CD4-positive, alpha-beta T cell (primary cell): ENCODE data around the gene ITPR3. TPM values are rescaled to one million over a fixed set of nuclear protein-coding genes. Genes with fewer than 3 reads are reported as not detected.

ENCODE experiments used
- ATAC-seq: fragments of 200-7000 bp; cut with Tn5 transposase; one replicate; pipeline ENCODE4 v1.10.0; 2022; ENCODE audit warnings: mild to moderate bottlenecking; ENCODE audit not compliant: poor library complexity
- CTCF ChIA-PET: fragments of 350-600 bp; sonication (Branson Sonifier 250); formaldehyde crosslinking; loops from one replicate; lab custom pipeline; 2021; ENCODE audit warnings: antibody characterized with exemption, inconsistent platforms; lab: Charles Lee
- POLR2A ChIA-PET: fragments of 350-600 bp; sonication (Branson Sonifier 250); formaldehyde crosslinking; loops from one replicate; lab custom pipeline; 2021; ENCODE audit warnings: antibody characterized with exemption, inconsistent platforms; lab: Charles Lee
- DNase-seq, 14 experiments: peaks; one replicate each; pipeline ENCODE4 v3.0.0-alpha.2; 2013 to 2020; ENCODE audit warnings: mixed read lengths in 2 of 14
- H3K27ac ChIP-seq, 2 donors: one replicate each; pipeline versions ENCODE4 v1.5.1 to v1.7.0; 2013; ENCODE audit warnings: low read length in 2 of 2, low read depth in 1 of 2, mild to moderate bottlenecking in 1 of 2
- H3K27me3 ChIP-seq, 2 experiments: 1 replicate in 1 of 2; 2 replicates in 1 of 2; pipeline versions ENCODE4 v1.6.1 to v1.7.0; 2013; ENCODE audit warnings: low read length in 2 of 2, control low read depth in 1 of 2, mild to moderate bottlenecking in 1 of 2, moderate library complexity in 1 of 2; ENCODE audit not compliant: insufficient read depth in 2 of 2, control insufficient read depth in 1 of 2
- H3K36me3 ChIP-seq: one replicate; pipeline ENCODE4 v1.6.1; 2013; ENCODE audit warnings: low read length, control low read depth; ENCODE audit not compliant: insufficient read depth
- H3K4me1 ChIP-seq: one replicate; pipeline ENCODE4 v1.6.1; 2013; ENCODE audit warnings: low read length, control low read depth; ENCODE audit not compliant: insufficient read depth
- H3K4me3 ChIP-seq: one replicate; pipeline ENCODE4 v1.5.1; 2013; ENCODE audit warnings: mild to moderate bottlenecking, low read length, moderate library complexity
- H3K9me3 ChIP-seq, 2 experiments: 1 replicate in 1 of 2; 2 replicates in 1 of 2; pipeline versions ENCODE4 v1.6.1 to v1.7.0; 2013; ENCODE audit warnings: low read length in 2 of 2, mild to moderate bottlenecking in 2 of 2, control low read depth in 1 of 2, moderate library complexity in 1 of 2; ENCODE audit not compliant: control insufficient read depth in 1 of 2, insufficient read depth in 1 of 2
- H3K27ac Mint-ChIP-seq: one replicate; pipeline ENCODE4 v1.8.0; 2020; ENCODE audit warnings: mixed read lengths
- H3K27me3 Mint-ChIP-seq: one replicate; pipeline ENCODE4 v1.8.0; 2021; ENCODE audit warnings: mixed read lengths
- H3K36me3 Mint-ChIP-seq: one replicate; pipeline ENCODE4 v1.8.0; 2021; ENCODE audit warnings: low read depth, mixed read lengths
- H3K4me1 Mint-ChIP-seq: one replicate; pipeline ENCODE4 v1.8.0; 2021; ENCODE audit warnings: low read depth, mixed read lengths
- H3K4me3 Mint-ChIP-seq: one replicate; pipeline ENCODE4 v1.8.0; 2020; ENCODE audit warnings: mild to moderate bottlenecking, mixed read lengths
- H3K9me3 Mint-ChIP-seq: one replicate; pipeline ENCODE4 v1.8.0; 2020; ENCODE audit warnings: mixed read lengths
- CTCF ChIP-seq: fragments of 200-600 bp; IDR thresholded peaks from one replicate; pipeline ENCODE4 v1.8.0; 2022; ENCODE audit warnings: antibody characterized with exemption, mild to moderate bottlenecking
- intact Hi-C, 2 experiments: fragments of 100-400 bp; cut with DNase I in 1 of 2; cut with micrococcal nuclease in 1 of 2; formaldehyde crosslinking; loops; one replicate each; pipeline versions ENCODE4 v1.15.1 to v1.9.0; 2023 to 2025; cut with DNase I, micrococcal nuclease
- total RNA-seq, 174 experiments: library from RNA in 2 of 174; stranded (reverse) in 2 of 174; gene quantifications; one replicate each; pipeline ENCODE4 v1.2.3 and lab custom pipeline; 2021 to 2026

ITPR3 gene
- total RNA-seq, 2 experiments from 2014 or later = 44.5 to 45.5 TPM

GRCh38 chr6:33711140-33712129 is 90.3 kb downstream of the ITPR3 start, which contains the start of gene UQCC2:
Gene UQCC2, minus strand, starts transcription at chr6:33711700. Its CDS starts 14 bp downstream, at chr6:33711686.
- Histone ChIP-seq H3K27me3 (no peaks in the 10 kb centered on the region), H3K9me3 (no peaks in the 10 kb centered on the region), H3K27ac (peak within 1 kb of the TSS; percentile 84 to 90), H3K4me3 (peak within 1 kb of the TSS; percentile 72), H3K36me3 (no peaks in the 10 kb centered on the region), H3K4me1 (peaks cover 27% of the 10 kb centered on the region)
- Mint-ChIP-seq H3K4me1 (peaks cover 31% of the 10 kb centered on the region), H3K4me3 (peak within 1 kb of the TSS; percentile 100), H3K9me3 (no peaks in the 10 kb centered on the region), H3K27me3 (no peaks in the 10 kb centered on the region), H3K27ac (peak within 1 kb of the TSS; percentile 97), H3K36me3 (peaks cover 24% of the 10 kb centered on the region)
- DNase-seq (peak; percentile 93 to 99 (median 97)), ATAC-seq (peak; percentile 97)
- ChIA-PET CTCF (interaction anchor here (0.6 to 2.1 kb wide), 20 partner anchors 9 to 461 kb away, joined by 3 to 38 read pairs (median 4); partner anchors contain the start of genes BAK1, CUTA, LEMD2 and RPS18), POLR2A (interaction anchor here (0.6 to 2.0 kb wide), 22 partner anchors 11 to 945 kb away, joined by 3 to 22 read pairs (median 5); partner anchors contain the start of genes BAK1, GRM4 and ITPR3)
- intact Hi-C loops = loop anchor here (1.0 to 5.0 kb wide), 7 partner anchors 15 to 316 kb away; partner anchors contain the start of genes LEMD2 (in 1 of the 2) and ZBTB9 (in 1 of the 2)
- peak; percentile 80 for TF ChIP-seq CTCF

- intact Hi-C loops = loop anchor here in 1 of 2 experiments (5.0 kb wide), 1 partner anchor 261 kb away; the partner anchor contains the start of gene ZBTB9
- no peaks in the 10 kb centered on the region for H3K36me3 ChIP-seq
- no peaks in the 10 kb centered on the region for H3K9me3 ChIP-seq
- no peak overlapping the region for H3K27ac Mint-ChIP-seq
- ATAC-seq (no peak), DNase-seq (no peak)
- H3K27me3 ChIP-seq = no peaks in the 10 kb centered on the region
- peak overlapping the region; percentile 5 for H3K4me3 Mint-ChIP-seq
- ChIA-PET CTCF (interaction anchor here (1.4 kb wide), 1 partner anchor 12 kb away, joined by 4 read pairs; no protein-coding TSS in a partner anchor), POLR2A (no interaction called here)
- H3K4me1 Mint-ChIP-seq = peaks cover 30% of the 10 kb centered on the region
- peaks cover 19% of the 10 kb centered on the region for H3K36me3 Mint-ChIP-seq
- H3K9me3 Mint-ChIP-seq = no peaks in the 10 kb centered on the region
- TF ChIP-seq CTCF = no peak
- H3K4me1 ChIP-seq = peaks cover 25% of the 10 kb centered on the region
- H3K27ac ChIP-seq = no peak overlapping the region
- no peaks in the 10 kb centered on the region for H3K27me3 Mint-ChIP-seq
- no peak overlapping the region for H3K4me3 ChIP-seq
These were observed 91.8 kb downstream of the ITPR3 start for GRCh38 chr6:33712914-33713313.

GRCh38 chr6:33713786-33714185 is 92.7 kb downstream of the ITPR3 start:
- POLR2A ChIA-PET = no interaction called here
- no peak for ATAC-seq
- intact Hi-C loops = loop anchor here in 1 of 2 experiments (5.0 kb wide), 1 partner anchor 261 kb away; the partner anchor contains the start of gene ZBTB9

More at GRCh38 chr6:33713786-33714185, 92.7 kb downstream of the ITPR3 start:
- Histone ChIP-seq H3K9me3 (no peaks in the 10 kb centered on the region), H3K27ac (no peak overlapping the region), H3K36me3 (no peaks in the 10 kb centered on the region), H3K27me3 (peaks cover 0 to 2% of the 10 kb centered on the region in 2 experiments), H3K4me3 (no peak overlapping the region), H3K4me1 (peaks cover 22% of the 10 kb centered on the region)
- Mint-ChIP-seq H3K36me3 (peaks cover 17% of the 10 kb centered on the region), H3K4me3 (no peak overlapping the region), H3K27ac (no peak overlapping the region), H3K4me1 (peaks cover 30% of the 10 kb centered on the region), H3K9me3 (no peaks in the 10 kb centered on the region), H3K27me3 (no peaks in the 10 kb centered on the region)
- CTCF ChIA-PET = interaction anchor here (1.4 kb wide), 1 partner anchor 13 kb away, joined by 4 read pairs; no protein-coding TSS in a partner anchor
- DNase-seq = no peak
- TF ChIP-seq CTCF = no peak
